ENCODE data around the gene CEP95.

- TF ChIP-seq GATA2 (IDR thresholded peaks at IDR 0.05; ENCODE audit: low read depth, low read length) (no peak), GATA3 (IDR thresholded peaks at IDR 0.05; ENCODE audit: low read depth, low read length) (no peak)
These were observed 21.1 kb downstream of the CEP95 start for GRCh38 chr17:64527914-64528313.
